PC-9 (cell line): Measurements from ENCODE around the gene PHOX2B.

Experiments
- CTCF ChIP-seq: fragments of 200-600 bp; sonication (generic); conservative IDR thresholded peaks from 2 replicates; pipeline ENCODE4 v1.6.1; 2017; ENCODE audit warnings: mixed run types, antibody characterized with exemption, mild to moderate bottlenecking, moderate library complexity
- EZH2 ChIP-seq: fragments of 200-600 bp; sonication (generic); IDR thresholded peaks from 2 replicates; pipeline ENCODE4 v1.8.0; 2017; ENCODE audit warnings: antibody characterized with exemption, low read depth

GRCh38 chr4:41796545-41797210 lies 48.2 kb upstream of the PHOX2B start:
- no peak for TF ChIP-seq CTCF
- TF ChIP-seq EZH2, result no peak
